MM.1S (cell line): Measurements from ENCODE around the gene PRX.
"Not testable (repeated sequence)": the region's sequence is repeated elsewhere in the genome, so short reads cannot be mapped to it uniquely, and the experiment has no call there.

Experiments used
- DNase-seq: peaks from one replicate; pipeline ENCODE4 v3.0.0-alpha.2; 2015
- H2AFZ ChIP-seq: fragments of 300-600 bp; sonication (generic); 2 replicates; pipeline ENCODE4 v1.6.0; 2016; ENCODE audit warnings: antibody characterized with exemption, low read length
- H3F3A ChIP-seq: fragments of 300-600 bp; sonication (generic); 2 replicates; pipeline ENCODE4 v1.6.1; 2016; ENCODE audit warnings: mild to moderate bottlenecking, antibody characterized with exemption, low read length, moderate library complexity, mixed read lengths; ENCODE audit not compliant: insufficient read depth
- H3K27ac ChIP-seq: fragments of 300-600 bp; sonication (generic); 2 replicates; pipeline ENCODE4 v1.5.1; 2016; ENCODE audit warnings: mild to moderate bottlenecking, low read length
- H3K27me3 ChIP-seq: fragments of 300-600 bp; sonication (generic); replicated peaks from 2 replicates; pipeline ENCODE4 v1.6.0; 2016; ENCODE audit warnings: low read length; ENCODE audit not compliant: insufficient read depth
- H3K36me3 ChIP-seq: fragments of 300-600 bp; sonication (generic); replicated peaks from 2 replicates; pipeline ENCODE4 v1.6.1; 2016; ENCODE audit warnings: mild to moderate bottlenecking, low read length, mixed read lengths; ENCODE audit not compliant: insufficient read depth
- H3K4me1 ChIP-seq: fragments of 300-600 bp; sonication (generic); 2 replicates; pipeline ENCODE4 v1.6.1; 2016; ENCODE audit warnings: low read length, mixed read lengths
- H3K4me2 ChIP-seq: fragments of 300-600 bp; sonication (generic); 2 replicates; pipeline ENCODE4 v1.6.0; 2016; ENCODE audit warnings: low read depth, low read length
- H3K4me3 ChIP-seq: fragments of 300-600 bp; sonication (generic); 2 replicates; pipeline ENCODE4 v1.5.1; 2016; ENCODE audit warnings: low read length, mixed read lengths
- H3K79me2 ChIP-seq: fragments of 300-600 bp; sonication (generic); 2 replicates; pipeline ENCODE4 v1.6.1; 2016; ENCODE audit warnings: mixed run types, low read length, mixed read lengths
- H3K9ac ChIP-seq: fragments of 300-600 bp; sonication (generic); 2 replicates; pipeline ENCODE4 v1.6.1; 2016; ENCODE audit warnings: low read length, mixed read lengths
- H3K9me2 ChIP-seq: fragments of 300-600 bp; sonication (generic); replicated peaks from 2 replicates; pipeline ENCODE4 v1.6.1; 2016; ENCODE audit warnings: mild to moderate bottlenecking, low read length, mixed read lengths; ENCODE audit not compliant: insufficient read depth
- H3K9me3 ChIP-seq: fragments of 300-600 bp; sonication (generic); replicated peaks from 2 replicates; pipeline ENCODE4 v1.6.1; 2016; ENCODE audit warnings: mild to moderate bottlenecking, low read length, mixed read lengths; ENCODE audit not compliant: insufficient read depth
- H4K20me1 ChIP-seq: fragments of 300-600 bp; sonication (generic); 2 replicates; pipeline ENCODE4 v1.6.1; 2016; ENCODE audit warnings: mild to moderate bottlenecking, low read length, moderate library complexity, mixed read lengths; ENCODE audit not compliant: insufficient read depth
- EZH2 ChIP-seq: fragments of 300-600 bp; sonication (generic); optimal IDR thresholded peaks from 2 replicates; pipeline ENCODE3; 2017; ENCODE audit warnings: low read depth, mild to moderate bottlenecking, antibody characterized with exemption, low read length, mixed read lengths
- EZH2phosphoT487 ChIP-seq: fragments of 300-600 bp; sonication (generic); IDR thresholded peaks from 2 replicates; pipeline ENCODE4 v1.6.1; 2018; ENCODE audit warnings: antibody characterized with exemption, low read length
- TF ChIP-seq, protein P1 (sequence below): fragments of 300-600 bp; sonication (generic); IDR thresholded peaks from 2 replicates; pipeline ENCODE4 v1.5.1; 2016; ENCODE audit warnings: antibody characterized with exemption, low read length, mixed read lengths

The PRX gene

DNA sequence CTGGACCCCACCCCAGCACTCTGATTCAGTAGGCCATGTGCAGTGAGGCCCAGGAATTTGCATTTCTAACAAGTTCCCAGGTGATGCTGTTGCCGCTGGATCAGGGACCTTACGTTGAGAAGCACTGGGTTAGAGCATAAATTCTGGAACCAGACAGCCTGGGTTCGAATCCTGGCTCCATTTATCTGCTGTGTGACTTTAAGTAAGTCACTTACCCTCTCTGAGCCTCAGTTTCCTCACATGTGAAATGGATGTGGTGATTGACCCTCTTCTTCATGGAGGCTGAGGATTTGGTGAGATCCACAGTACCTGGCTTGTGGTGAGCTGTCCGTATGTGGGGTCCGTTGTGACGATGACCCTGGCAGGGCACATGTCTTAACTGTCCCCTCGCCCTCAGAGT lies 39.1 kb downstream of the PRX start:
- TF ChIP-seq EZH2phosphoT487 (no peak), EZH2 (no peak)
- TF ChIP-seq, protein P1, sequence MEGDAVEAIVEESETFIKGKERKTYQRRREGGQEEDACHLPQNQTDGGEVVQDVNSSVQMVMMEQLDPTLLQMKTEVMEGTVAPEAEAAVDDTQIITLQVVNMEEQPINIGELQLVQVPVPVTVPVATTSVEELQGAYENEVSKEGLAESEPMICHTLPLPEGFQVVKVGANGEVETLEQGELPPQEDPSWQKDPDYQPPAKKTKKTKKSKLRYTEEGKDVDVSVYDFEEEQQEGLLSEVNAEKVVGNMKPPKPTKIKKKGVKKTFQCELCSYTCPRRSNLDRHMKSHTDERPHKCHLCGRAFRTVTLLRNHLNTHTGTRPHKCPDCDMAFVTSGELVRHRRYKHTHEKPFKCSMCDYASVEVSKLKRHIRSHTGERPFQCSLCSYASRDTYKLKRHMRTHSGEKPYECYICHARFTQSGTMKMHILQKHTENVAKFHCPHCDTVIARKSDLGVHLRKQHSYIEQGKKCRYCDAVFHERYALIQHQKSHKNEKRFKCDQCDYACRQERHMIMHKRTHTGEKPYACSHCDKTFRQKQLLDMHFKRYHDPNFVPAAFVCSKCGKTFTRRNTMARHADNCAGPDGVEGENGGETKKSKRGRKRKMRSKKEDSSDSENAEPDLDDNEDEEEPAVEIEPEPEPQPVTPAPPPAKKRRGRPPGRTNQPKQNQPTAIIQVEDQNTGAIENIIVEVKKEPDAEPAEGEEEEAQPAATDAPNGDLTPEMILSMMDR: no peak
- Histone ChIP-seq H3K4me2 (no peak overlapping the region), H2AFZ (no peak overlapping the region), H4K20me1 (no peaks in the 10 kb centered on the region), H3K9ac (no peak overlapping the region), H3K9me3 (no peaks in the 10 kb centered on the region), H3K79me2 (no peaks in the 10 kb centered on the region), H3K36me3 (no peaks in the 10 kb centered on the region), H3K27ac (no peak overlapping the region), H3K4me1 (no peaks in the 10 kb centered on the region), H3K9me2 (no peaks in the 10 kb centered on the region), H3K4me3 (no peak overlapping the region), H3F3A (no peaks in the 10 kb centered on the region), H3K27me3 (no peaks in the 10 kb centered on the region)
- DNase-seq: no peak

DNA sequence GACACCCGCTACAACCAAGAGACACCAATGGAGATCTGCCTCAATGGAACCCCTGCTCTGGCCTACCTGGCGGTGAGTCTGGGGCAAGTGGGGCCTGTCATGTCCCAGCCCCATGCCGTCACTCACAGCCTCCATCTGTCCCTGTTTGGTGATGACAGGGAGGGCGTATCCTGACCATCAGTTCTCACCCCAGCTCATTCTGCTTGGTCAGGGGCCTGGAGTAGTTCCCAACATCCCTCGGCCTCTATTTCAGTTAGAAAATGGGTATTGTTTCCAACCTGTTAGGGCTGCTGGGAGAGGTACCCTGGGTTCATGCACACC lies 41.4 kb downstream of the PRX start:
- Histone ChIP-seq H3K36me3 (no peaks in the 10 kb centered on the region), H3K9ac (no peak overlapping the region), H3K79me2 (no peaks in the 10 kb centered on the region), H3K4me2 (no peak overlapping the region), H3K27me3 (no peaks in the 10 kb centered on the region), H3K4me3 (no peak overlapping the region), H3K27ac (no peak overlapping the region), H3K9me3 (no peaks in the 10 kb centered on the region), H3F3A (no peaks in the 10 kb centered on the region), H2AFZ (no peak overlapping the region), H3K9me2 (no peaks in the 10 kb centered on the region), H4K20me1 (no peaks in the 10 kb centered on the region), H3K4me1 (no peaks in the 10 kb centered on the region)
- TF ChIP-seq EZH2 (no peak), EZH2phosphoT487 (no peak)
- TF ChIP-seq, protein P1: no peak
- DNase-seq: no peak

DNA sequence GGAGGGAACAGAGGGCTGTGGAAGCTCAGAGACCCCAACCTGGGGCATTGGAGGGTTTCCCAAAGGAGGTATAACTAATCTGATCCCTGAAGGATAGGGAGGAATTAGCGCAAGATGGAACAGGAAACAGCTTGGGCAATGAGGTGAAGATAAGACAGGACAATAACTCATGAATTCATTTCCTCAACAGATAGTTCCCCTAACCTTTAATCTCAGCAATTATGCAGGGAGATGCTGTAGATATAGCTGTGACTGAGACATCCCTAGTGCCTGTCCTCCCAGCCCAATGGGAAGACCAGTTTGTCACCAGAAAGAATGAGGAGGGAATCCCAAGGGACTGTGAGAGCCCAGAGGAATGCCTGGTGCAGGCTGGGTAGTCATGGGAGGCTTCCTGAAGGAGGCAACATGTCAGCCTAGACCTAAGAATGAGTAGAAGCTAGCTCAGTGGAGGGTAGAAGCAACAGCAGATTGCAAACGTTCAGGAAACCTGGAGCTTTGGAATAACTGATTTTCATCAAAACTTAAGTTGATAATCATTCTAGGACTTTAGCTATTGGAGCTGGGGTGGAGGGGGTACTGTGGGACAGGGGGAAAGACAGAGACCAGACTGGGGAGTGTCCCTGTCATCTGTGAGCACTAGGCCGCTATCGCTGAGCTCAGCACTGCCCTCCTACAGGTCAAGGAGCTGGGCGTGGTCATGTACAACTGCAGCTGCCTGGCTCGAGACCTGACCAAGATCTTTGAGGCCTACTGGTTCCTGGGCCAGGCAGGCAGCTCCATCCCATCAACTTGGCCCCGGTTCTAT lies 42.0 kb downstream of the PRX start:
- H3K79me2 ChIP-seq: no peaks in the 10 kb centered on the region
- no peaks in the 10 kb centered on the region for H3F3A ChIP-seq
- no peaks in the 10 kb centered on the region for H3K4me1 ChIP-seq
- no peaks in the 10 kb centered on the region for H3K9me3 ChIP-seq
- no peak overlapping the region for H3K9ac ChIP-seq
- TF ChIP-seq EZH2phosphoT487: no peak
- TF ChIP-seq, protein P1: no peak
- no peak for TF ChIP-seq EZH2
- no peaks in the 10 kb centered on the region for H3K27me3 ChIP-seq
- H4K20me1 ChIP-seq: no peaks in the 10 kb centered on the region
- H3K27ac ChIP-seq: no peak overlapping the region
- no peaks in the 10 kb centered on the region for H3K36me3 ChIP-seq
- H3K9me2 ChIP-seq: no peaks in the 10 kb centered on the region
- no peak overlapping the region for H2AFZ ChIP-seq
- no peak for DNase-seq
- H3K4me2 ChIP-seq: no peak overlapping the region
- H3K4me3 ChIP-seq: no peak overlapping the region

DNA sequence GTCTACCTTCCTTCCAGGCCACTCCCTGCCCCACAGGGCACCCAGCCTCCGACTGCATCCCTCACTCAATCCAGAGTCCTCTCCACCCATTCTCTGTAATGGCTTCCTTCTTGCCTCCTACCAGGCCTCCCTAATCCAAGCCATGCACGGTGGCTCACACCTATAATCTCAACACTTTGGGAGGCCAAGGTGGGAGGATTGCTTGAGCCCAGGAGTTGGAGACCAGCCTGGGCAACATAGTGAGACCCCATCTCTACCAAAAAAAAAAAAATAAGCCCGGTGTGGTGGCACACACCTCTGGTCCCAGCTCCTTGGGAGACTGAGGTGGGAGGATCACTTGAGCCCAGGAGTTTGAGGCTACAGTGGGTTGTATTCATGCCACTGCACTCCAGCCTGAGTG lies 42.9 kb downstream of the PRX start:
- H3K9ac ChIP-seq, H3K36me3 ChIP-seq, H3K27ac ChIP-seq, DNase-seq, H3K4me1 ChIP-seq, H2AFZ ChIP-seq, H3K79me2 ChIP-seq, H3K4me2 ChIP-seq, H3F3A ChIP-seq, H4K20me1 ChIP-seq, H3K4me3 ChIP-seq, H3K9me2 ChIP-seq, H3K27me3 ChIP-seq, H3K9me3 ChIP-seq: not testable (repeated sequence)
